ENCODE measurements around the gene TRPV2.

GRCh38 chr17:16438173-16438556 lies 22.8 kb downstream of the TRPV2 start:
- no peak for TF ChIP-seq SIN3A (IDR thresholded peaks at IDR 0.05; ENCODE audit: borderline replicate concordance, insufficient read depth, low read length)
- no peak for TF ChIP-seq REST (IDR thresholded peaks at IDR 0.05; ENCODE audit: insufficient read depth in 1 of 2, low read depth in 2 of 2, low read length in 2 of 2)
- no peak for TF ChIP-seq POLR2AphosphoS5 (IDR thresholded peaks at IDR 0.05; ENCODE audit: low read depth, low read length)
- TF ChIP-seq TAF1 (IDR thresholded peaks at IDR 0.05; ENCODE audit: borderline replicate concordance, insufficient read depth, low read length), result no peak

All from PFSK-1 (cell line).